ENCODE measurements around the gene PLPP4. TPM values are rescaled to one million over a fixed set of nuclear protein-coding genes. Genes with fewer than 3 reads are reported as not detected.

PLPP4 gene
- total and polyA plus RNA-seq, 2 donors (not counting 3 experiments of a cell fraction or from before 2014, with no cell fraction given): 15.5 to 36.4 TPM

DNA sequence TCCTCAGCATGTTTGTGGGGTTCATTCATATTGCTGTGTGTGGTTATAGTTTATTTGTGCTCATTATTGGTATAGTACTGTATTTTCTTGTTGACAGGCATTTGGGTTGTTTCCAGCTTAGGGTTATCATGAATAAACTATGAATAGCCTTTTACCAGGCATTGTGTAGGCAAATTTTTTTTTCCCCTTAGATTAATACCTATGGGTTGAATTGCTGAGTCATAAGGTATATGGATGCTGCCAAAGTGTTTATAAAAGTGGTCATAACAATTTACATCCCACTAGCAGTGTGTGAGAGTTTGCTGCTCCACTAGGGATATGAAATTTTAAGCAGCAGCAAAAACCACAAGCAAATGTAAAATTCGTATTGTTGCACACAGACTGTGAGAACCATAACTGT, 175.0 kb downstream of the PLPP4 start:
- TF ChIP-seq, protein P1, sequence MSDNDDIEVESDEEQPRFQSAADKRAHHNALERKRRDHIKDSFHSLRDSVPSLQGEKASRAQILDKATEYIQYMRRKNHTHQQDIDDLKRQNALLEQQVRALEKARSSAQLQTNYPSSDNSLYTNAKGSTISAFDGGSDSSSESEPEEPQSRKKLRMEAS (IDR thresholded peaks at IDR 0.05; ENCODE audit: insufficient read depth, insufficient read length): no peak
- TF ChIP-seq, protein P2, sequence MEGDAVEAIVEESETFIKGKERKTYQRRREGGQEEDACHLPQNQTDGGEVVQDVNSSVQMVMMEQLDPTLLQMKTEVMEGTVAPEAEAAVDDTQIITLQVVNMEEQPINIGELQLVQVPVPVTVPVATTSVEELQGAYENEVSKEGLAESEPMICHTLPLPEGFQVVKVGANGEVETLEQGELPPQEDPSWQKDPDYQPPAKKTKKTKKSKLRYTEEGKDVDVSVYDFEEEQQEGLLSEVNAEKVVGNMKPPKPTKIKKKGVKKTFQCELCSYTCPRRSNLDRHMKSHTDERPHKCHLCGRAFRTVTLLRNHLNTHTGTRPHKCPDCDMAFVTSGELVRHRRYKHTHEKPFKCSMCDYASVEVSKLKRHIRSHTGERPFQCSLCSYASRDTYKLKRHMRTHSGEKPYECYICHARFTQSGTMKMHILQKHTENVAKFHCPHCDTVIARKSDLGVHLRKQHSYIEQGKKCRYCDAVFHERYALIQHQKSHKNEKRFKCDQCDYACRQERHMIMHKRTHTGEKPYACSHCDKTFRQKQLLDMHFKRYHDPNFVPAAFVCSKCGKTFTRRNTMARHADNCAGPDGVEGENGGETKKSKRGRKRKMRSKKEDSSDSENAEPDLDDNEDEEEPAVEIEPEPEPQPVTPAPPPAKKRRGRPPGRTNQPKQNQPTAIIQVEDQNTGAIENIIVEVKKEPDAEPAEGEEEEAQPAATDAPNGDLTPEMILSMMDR (IDR thresholded peaks at IDR 0.05; ENCODE audit: extremely low read depth in 1 of 2, insufficient read depth in 1 of 2, low read depth in 1 of 2, low read length in 2 of 2): no peak
- TF ChIP-seq EZH2 (IDR thresholded peaks at IDR 0.05; ENCODE audit: borderline replicate concordance, low read depth, low read length, severe bottlenecking) (no peak), FOS (IDR thresholded peaks at IDR 0.05; ENCODE audit: borderline replicate concordance, insufficient read depth, low read length) (peak; percentile 8), MYC (IDR thresholded peaks at IDR 0.05; ENCODE audit: low read depth, low read length) (no peak), JUN (IDR thresholded peaks at IDR 0.05; ENCODE audit: borderline replicate concordance, insufficient read depth, insufficient read length, low read depth) (no peak), GATA2 (IDR thresholded peaks at IDR 0.05; ENCODE audit: insufficient read depth, insufficient read length, low read depth, low read length) (peak; percentile 10), POLR2AphosphoS5 (IDR thresholded peaks at IDR 0.05; ENCODE audit: insufficient read depth, low read depth, low read length) (no peak), POLR2A (IDR thresholded peaks at IDR 0.05; ENCODE audit: low read depth, low read length) (no peak)
- CTCF ChIA-PET: interaction anchor here (1.1 kb wide), 1 partner anchor 31 kb away, joined by 4 read pairs; no protein-coding TSS in a partner anchor
- Histone ChIP-seq H3K4me3 (replicated peaks in 1 of 3; ENCODE audit: insufficient read depth in 1 of 3, low read depth in 1 of 3, low read length in 3 of 3) (no peak overlapping the region), H3K4me2 (ENCODE audit: insufficient read depth, low read length) (no peak overlapping the region), H3K27me3 (ENCODE audit: control insufficient read depth in 2 of 2, insufficient read depth in 2 of 2, low read length in 2 of 2) (no peaks in the 10 kb centered on the region), H2AFZ (ENCODE audit: low read depth, low read length) (no peak overlapping the region), H3K79me2 (ENCODE audit: control insufficient read depth, insufficient read depth, low read length) (no peaks in the 10 kb centered on the region), H3K9ac (replicated peaks; ENCODE audit: extremely low read depth, insufficient read depth, low read length) (no peak overlapping the region), H3K36me3 (ENCODE audit: control insufficient read depth in 2 of 2, extremely low read depth in 1 of 2, insufficient read depth in 2 of 2, low read length in 2 of 2) (no peaks in the 10 kb centered on the region), H3K9me1 (replicated peaks; ENCODE audit: control insufficient read depth, extremely low read depth, insufficient read depth, low read length) (no peaks in the 10 kb centered on the region), H4K20me1 (replicated peaks; ENCODE audit: control insufficient read depth, extremely low read depth, insufficient read depth, low read length) (no peaks in the 10 kb centered on the region), H3K27ac (ENCODE audit: insufficient read depth, low read depth, low read length) (peak overlapping the region; percentile 41), H3K9me3 (replicated peaks; ENCODE audit: control insufficient read depth, insufficient read depth, low read length) (no peaks in the 10 kb centered on the region), H3K4me1 (ENCODE audit: control insufficient read depth, extremely low read depth, insufficient read depth, low read length) (peaks cover 56% of the 10 kb centered on the region)
- peak; percentile 70 for DNase-seq (ENCODE audit: low read depth, low spot score)
- POLR2A ChIA-PET: no interaction called here
- dilution Hi-C loops (cut with MboI; ENCODE audit: extremely low pct_ligation_motif_present, low sequenced_read_pairs) (no loop called here), intact Hi-C loops (cut with micrococcal nuclease) (loop anchor here (1.0 kb wide), 1 partner anchor 9 kb away; no protein-coding TSS in a partner anchor)
- peak; percentile 75 for FAIRE-seq
- BruUV-seq (replicated peaks): no TSS peak
